CD14-positive monocyte (primary cell): ENCODE measurements around the gene RNASEH2C. TPM values are rescaled to one million over a fixed set of nuclear protein-coding genes. Genes with fewer than 3 reads are reported as not detected.

ENCODE experiments used
- DNase-seq, 3 donors: peaks; one replicate each; pipeline ENCODE4 v3.0.0-alpha.2; 2011 to 2022
- H2AFZ ChIP-seq: 2 replicates; pipeline ENCODE4 v1.6.0; 2012; ENCODE audit warnings: mild to moderate bottlenecking, low read depth, low read length, inconsistent platforms; ENCODE audit not compliant: insufficient read depth, poor library complexity, severe bottlenecking
- H3K27ac ChIP-seq, 2 donors: 1 replicate in 1 of 2; 2 replicates in 1 of 2; pipeline ENCODE4 v1.5.1; 2012 to 2013; ENCODE audit warnings: low read length in 2 of 2, control low read depth in 1 of 2, inconsistent platforms in 1 of 2, low read depth in 1 of 2, mild to moderate bottlenecking in 1 of 2
- H3K27me3 ChIP-seq, 2 donors: one replicate each; pipeline versions ENCODE4 v1.6.0 to v1.6.1; 2011 to 2013; ENCODE audit warnings: low read length in 2 of 2; ENCODE audit not compliant: control insufficient read depth in 2 of 2, insufficient read depth in 2 of 2
- H3K36me3 ChIP-seq, 2 donors: replicated peaks in 1 of 2; 1 replicate in 1 of 2; 2 replicates in 1 of 2; pipeline versions ENCODE4 v1.5.1 to v1.6.1; 2012 to 2013; ENCODE audit warnings: low read length in 2 of 2, control low read depth in 1 of 2, inconsistent platforms in 1 of 2, mild to moderate bottlenecking in 1 of 2; ENCODE audit not compliant: insufficient read depth in 2 of 2, control insufficient read depth in 1 of 2
- H3K4me1 ChIP-seq, 2 donors: 1 replicate in 1 of 2; 2 replicates in 1 of 2; pipeline versions ENCODE4 v1.5.1 to v1.6.1; 2012 to 2013; ENCODE audit warnings: low read length in 2 of 2, control low read depth in 1 of 2, inconsistent platforms in 1 of 2, mild to moderate bottlenecking in 1 of 2, moderate library complexity in 1 of 2; ENCODE audit not compliant: insufficient read depth in 2 of 2, control insufficient read depth in 1 of 2
- H3K4me2 ChIP-seq: replicated peaks from 2 replicates; pipeline ENCODE3; 2012; ENCODE audit warnings: low read length, moderate library complexity, mild to moderate bottlenecking; ENCODE audit not compliant: poor library complexity, severe bottlenecking; ENCODE audit errors: extremely low read depth
- H3K4me3 ChIP-seq, 3 experiments: fragments of 200-600 bp in 1 of 3; sonication (generic) in 1 of 3; replicated peaks in 1 of 3; 1 replicate in 2 of 3; 2 replicates in 1 of 3; pipeline ENCODE4 v1.5.1; 2011 to 2013; ENCODE audit warnings: low read length in 3 of 3, mild to moderate bottlenecking in 3 of 3, control low read depth in 2 of 3, low read depth in 2 of 3, inconsistent platforms in 1 of 3, moderate library complexity in 1 of 3
- H3K79me2 ChIP-seq: 2 replicates; pipeline ENCODE4 v1.6.0; 2012; ENCODE audit warnings: mild to moderate bottlenecking, control low read depth, inconsistent platforms, low read length, moderate library complexity; ENCODE audit not compliant: insufficient read depth
- H3K9ac ChIP-seq: 2 replicates; pipeline ENCODE4 v1.6.0; 2017; ENCODE audit warnings: low read length, mild to moderate bottlenecking; ENCODE audit not compliant: insufficient read depth, poor library complexity, severe bottlenecking
- H3K9me3 ChIP-seq, 2 donors: replicated peaks in 1 of 2; 1 replicate in 1 of 2; 2 replicates in 1 of 2; pipeline versions ENCODE4 v1.5.1 to v1.6.1; 2012 to 2013; ENCODE audit warnings: low read length in 2 of 2, control low read depth in 1 of 2; ENCODE audit not compliant: control insufficient read depth in 1 of 2, insufficient read depth in 1 of 2
- H4K20me1 ChIP-seq: 2 replicates; pipeline ENCODE4 v1.6.0; 2012; ENCODE audit warnings: mild to moderate bottlenecking, low read length, control low read depth, moderate library complexity; ENCODE audit not compliant: insufficient read depth
- H3K27ac Mint-ChIP-seq, 7 donors: one replicate each; pipeline ENCODE4 v1.8.0; 2020; ENCODE audit warnings: mild to moderate bottlenecking in 7 of 7, mixed read lengths in 7 of 7, moderate library complexity in 6 of 7, inconsistent platforms in 2 of 7
- H3K27me3 Mint-ChIP-seq, 3 donors: one replicate each; pipeline ENCODE4 v1.8.0; 2021 to 2022; ENCODE audit warnings: low read depth in 3 of 3, mild to moderate bottlenecking in 3 of 3, mixed read lengths in 3 of 3, moderate library complexity in 3 of 3, inconsistent platforms in 1 of 3
- H3K36me3 Mint-ChIP-seq, 2 donors: one replicate each; pipeline ENCODE4 v1.8.0; 2020; ENCODE audit warnings: mixed read lengths in 2 of 2, inconsistent platforms in 1 of 2, mild to moderate bottlenecking in 1 of 2
- H3K4me1 Mint-ChIP-seq: one replicate; pipeline ENCODE4 v1.8.0; 2020; ENCODE audit warnings: mild to moderate bottlenecking, mixed read lengths
- H3K4me3 Mint-ChIP-seq, 2 donors: one replicate each; pipeline ENCODE4 v1.8.0; 2020; ENCODE audit warnings: mild to moderate bottlenecking in 2 of 2, mixed read lengths in 2 of 2, moderate library complexity in 1 of 2
- H3K9me3 Mint-ChIP-seq, 7 donors: one replicate each; pipeline ENCODE4 v1.8.0; 2020 to 2022; ENCODE audit warnings: mixed read lengths in 7 of 7, mild to moderate bottlenecking in 6 of 7, moderate library complexity in 6 of 7, inconsistent platforms in 2 of 7
- WGBS: methylation state at CpG from one replicate; pipeline ENCODE4 v1.1.5; 2013; ENCODE audit warnings: missing lambda C conversion rate; ENCODE audit not compliant: insufficient coverage; 5-methylcytosine and 5-hydroxymethylcytosine counted together
- intact Hi-C, 2 donors: fragments of 100-400 bp; cut with micrococcal nuclease; formaldehyde crosslinking; loops; one replicate each; pipeline versions ENCODE4 v1.15.0 to v1.15.1; 2023
- polyA plus RNA-seq, 3 donors: library from polyadenylated mRNA; depleted of rRNA in 1 of 3; unstranded in 2 of 3; stranded (reverse) in 1 of 3; fragments of 300-500 nt in 2 of 3; fragments of >200 nt in 1 of 3; fragmentation: Illumina TruSeq in 2 of 3; gene quantifications; 1 replicate in 2 of 3; 2 replicates in 1 of 3; pipeline ENCODE4 v1.2.3, GENCODE V29; 2012 to 2021
- TF ChIP-seq, protein P1 (sequence below): fragments of 200-600 bp; IDR thresholded peaks from one replicate; pipeline ENCODE4 v1.8.0; 2022; ENCODE audit warnings: antibody characterized with exemption, mild to moderate bottlenecking

The RNASEH2C gene
- polyA plus RNA-seq, 3 donors, result 33.3 to 131 (median 95.2) TPM

DNA sequence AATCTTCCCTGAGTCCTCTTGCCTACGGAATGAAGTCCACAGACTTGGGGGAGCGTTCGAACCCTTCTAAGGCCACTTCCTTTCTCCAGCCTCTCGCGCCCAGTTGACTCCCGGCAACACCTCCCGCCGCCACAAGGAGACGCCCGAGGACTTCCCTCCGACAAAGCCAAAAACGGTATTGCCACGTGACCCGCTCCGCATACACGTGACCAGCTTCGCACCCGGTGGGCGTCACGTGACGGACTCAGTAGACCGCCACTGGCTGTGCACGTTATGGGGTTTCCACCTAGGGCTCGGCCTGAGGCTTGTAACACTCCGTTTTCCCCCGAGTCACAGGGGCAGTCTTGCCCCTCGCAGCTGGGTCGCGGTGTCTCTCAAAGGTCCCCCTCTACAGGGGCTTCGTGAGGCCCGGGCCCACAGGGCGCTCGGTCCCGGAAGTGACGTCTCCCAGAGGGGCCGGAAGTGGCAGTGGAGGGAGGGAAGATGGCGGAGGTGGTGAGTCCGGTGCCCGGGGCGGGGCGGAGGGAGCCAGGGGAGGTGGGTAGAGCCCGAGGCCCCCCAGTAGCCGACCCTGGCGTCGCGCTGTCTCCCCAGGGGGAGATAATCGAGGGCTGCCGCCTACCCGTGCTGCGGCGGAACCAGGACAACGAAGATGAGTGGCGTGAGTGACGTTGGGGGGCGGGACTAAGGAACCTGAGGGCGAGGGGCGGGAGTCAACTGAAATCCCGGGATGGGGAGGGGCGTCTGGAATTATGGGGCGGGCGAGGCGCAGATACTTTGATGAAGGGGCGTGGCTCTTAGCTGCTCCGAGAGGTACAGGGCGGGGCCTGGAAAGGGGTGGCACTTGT is 8.6 kb downstream of the RNASEH2C start, which contains the start of gene KAT5:
KAT5 (plus strand) TSS at position 468 of the 848 bp plus-strand sequence; CDS start at position 484, 16 bp downstream.
- Mint-ChIP-seq H3K9me3 (no peaks in the 10 kb centered on the region), H3K27me3 (peaks cover 2% of the 10 kb centered on the region in 3 donors)

DNA sequence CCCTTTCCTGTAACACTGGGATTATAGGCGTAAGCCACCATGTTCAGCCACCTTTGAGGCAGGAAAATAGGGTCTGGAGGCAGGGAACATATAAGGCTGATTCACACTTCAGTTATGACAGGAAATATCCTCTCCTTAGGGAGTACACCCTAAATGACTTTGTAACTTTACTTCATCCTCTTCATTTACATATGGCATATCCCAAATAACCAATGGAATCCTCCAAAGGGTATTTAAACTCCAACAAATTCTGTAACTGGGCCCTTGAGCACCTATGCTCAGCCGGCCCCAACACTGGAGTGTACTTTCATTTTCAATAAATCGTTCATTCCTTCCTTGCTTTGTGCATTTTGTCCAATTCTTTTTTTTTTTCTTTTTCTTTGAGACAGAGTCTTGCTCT is 10.2 kb downstream of the RNASEH2C start:
- TF ChIP-seq, protein P1, sequence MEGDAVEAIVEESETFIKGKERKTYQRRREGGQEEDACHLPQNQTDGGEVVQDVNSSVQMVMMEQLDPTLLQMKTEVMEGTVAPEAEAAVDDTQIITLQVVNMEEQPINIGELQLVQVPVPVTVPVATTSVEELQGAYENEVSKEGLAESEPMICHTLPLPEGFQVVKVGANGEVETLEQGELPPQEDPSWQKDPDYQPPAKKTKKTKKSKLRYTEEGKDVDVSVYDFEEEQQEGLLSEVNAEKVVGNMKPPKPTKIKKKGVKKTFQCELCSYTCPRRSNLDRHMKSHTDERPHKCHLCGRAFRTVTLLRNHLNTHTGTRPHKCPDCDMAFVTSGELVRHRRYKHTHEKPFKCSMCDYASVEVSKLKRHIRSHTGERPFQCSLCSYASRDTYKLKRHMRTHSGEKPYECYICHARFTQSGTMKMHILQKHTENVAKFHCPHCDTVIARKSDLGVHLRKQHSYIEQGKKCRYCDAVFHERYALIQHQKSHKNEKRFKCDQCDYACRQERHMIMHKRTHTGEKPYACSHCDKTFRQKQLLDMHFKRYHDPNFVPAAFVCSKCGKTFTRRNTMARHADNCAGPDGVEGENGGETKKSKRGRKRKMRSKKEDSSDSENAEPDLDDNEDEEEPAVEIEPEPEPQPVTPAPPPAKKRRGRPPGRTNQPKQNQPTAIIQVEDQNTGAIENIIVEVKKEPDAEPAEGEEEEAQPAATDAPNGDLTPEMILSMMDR, result no peak
- Histone ChIP-seq H3K4me1 (peaks cover 18 to 29% of the 10 kb centered on the region in 2 donors), H2AFZ (peak overlapping the region; percentile 92), H3K79me2 (peaks cover 27% of the 10 kb centered on the region), H3K36me3 (peaks cover 20 to 24% of the 10 kb centered on the region in 2 donors), H3K27ac (no peak overlapping the region), H3K4me3 (no peak overlapping the region), H3K9me3 (no peaks in the 10 kb centered on the region), H3K27me3 (no peaks in the 10 kb centered on the region), H4K20me1 (peaks cover 17% of the 10 kb centered on the region), H3K4me2 (no peak overlapping the region), H3K9ac (no peak overlapping the region)
- Mint-ChIP-seq H3K9me3 (no peaks in the 10 kb centered on the region), H3K4me3 (peak overlapping the region in 1 of 2 donors; percentile 63), H3K4me1 (peaks cover 24% of the 10 kb centered on the region), H3K36me3 (peaks cover 21 to 25% of the 10 kb centered on the region in 2 donors), H3K27ac (peak overlapping the region in 3 of 7 donors; percentile 10 to 75 (median 12)), H3K27me3 (peaks cover 2 to 4% (median 2%) of the 10 kb centered on the region in 3 donors)
- 59% methylated on average over 2 of the region's 3 CpGs for WGBS
- DNase-seq, result no peak
- intact Hi-C loops, result loop anchor here (5.0 kb wide), 2 partner anchors 57 to 72 kb away; partner anchors contain the start of gene AP5B1 (in 1 of the 2)

More for the DNA sequence above, 8.6 kb downstream of the RNASEH2C start, which contains the start of gene KAT5:
- H3K27me3 ChIP-seq, result no peaks in the 10 kb centered on the region
- TF ChIP-seq, protein P1, result peak; percentile 98
- peak within 1 kb of the TSS; percentile 92 for H2AFZ ChIP-seq
- peak within 1 kb of the TSS; percentile 56 to 80 (median 77) for H3K4me3 ChIP-seq
- under 1% methylated on average over 57 of the region's 65 CpGs for WGBS
- peak within 1 kb of the TSS; percentile 98 for H3K9ac ChIP-seq
- H4K20me1 ChIP-seq, result peaks cover 30% of the 10 kb centered on the region
- H3K79me2 ChIP-seq, result peaks cover 31% of the 10 kb centered on the region
- peaks cover 35 to 41% of the 10 kb centered on the region in 2 donors for H3K36me3 Mint-ChIP-seq
- peaks cover 34 to 40% of the 10 kb centered on the region in 2 donors for H3K36me3 ChIP-seq
- intact Hi-C loops, result loop anchor here (1.0 to 5.0 kb wide), 6 partner anchors 55 to 277 kb away; partner anchors contain the start of genes AP5B1 (in 1 of the 2) and FIBP (in 1 of the 2)
- peak within 1 kb of the TSS; percentile 84 to 91 for H3K4me3 Mint-ChIP-seq
- H3K27ac Mint-ChIP-seq, result peak within 1 kb of the TSS; percentile 98 to 99 (median 99)
- peak within 1 kb of the TSS; percentile 86 for H3K4me2 ChIP-seq
- no peaks in the 10 kb centered on the region for H3K9me3 ChIP-seq
- H3K4me1 Mint-ChIP-seq, result peaks cover 24% of the 10 kb centered on the region
- peak within 1 kb of the TSS; percentile 96 to 100 for H3K27ac ChIP-seq
- peaks cover 18 to 25% of the 10 kb centered on the region in 2 donors for H3K4me1 ChIP-seq
- DNase-seq, result peak; percentile 97 to 99 (median 99)
